ENCODE results near the gene FILIP1L.

FILIP1L gene

GRCh38 chr3:99903869-99904268 is 210.4 kb downstream of the FILIP1L start:
- H3K27ac ChIP-seq, result no peak overlapping the region
- TF ChIP-seq, protein P1, sequence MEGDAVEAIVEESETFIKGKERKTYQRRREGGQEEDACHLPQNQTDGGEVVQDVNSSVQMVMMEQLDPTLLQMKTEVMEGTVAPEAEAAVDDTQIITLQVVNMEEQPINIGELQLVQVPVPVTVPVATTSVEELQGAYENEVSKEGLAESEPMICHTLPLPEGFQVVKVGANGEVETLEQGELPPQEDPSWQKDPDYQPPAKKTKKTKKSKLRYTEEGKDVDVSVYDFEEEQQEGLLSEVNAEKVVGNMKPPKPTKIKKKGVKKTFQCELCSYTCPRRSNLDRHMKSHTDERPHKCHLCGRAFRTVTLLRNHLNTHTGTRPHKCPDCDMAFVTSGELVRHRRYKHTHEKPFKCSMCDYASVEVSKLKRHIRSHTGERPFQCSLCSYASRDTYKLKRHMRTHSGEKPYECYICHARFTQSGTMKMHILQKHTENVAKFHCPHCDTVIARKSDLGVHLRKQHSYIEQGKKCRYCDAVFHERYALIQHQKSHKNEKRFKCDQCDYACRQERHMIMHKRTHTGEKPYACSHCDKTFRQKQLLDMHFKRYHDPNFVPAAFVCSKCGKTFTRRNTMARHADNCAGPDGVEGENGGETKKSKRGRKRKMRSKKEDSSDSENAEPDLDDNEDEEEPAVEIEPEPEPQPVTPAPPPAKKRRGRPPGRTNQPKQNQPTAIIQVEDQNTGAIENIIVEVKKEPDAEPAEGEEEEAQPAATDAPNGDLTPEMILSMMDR (IDR thresholded peaks at IDR 0.05; ENCODE audit: low read depth, low read length, missing control alignments), result no peak
- in situ Hi-C loops (cut with HindIII; ENCODE audit: low pct_ligation_motif_present, low sequenced_read_pairs), result no loop called here
- DNase-seq, result no peak
- H3K36me3 ChIP-seq (replicated peaks), result no peaks in the 10 kb centered on the region
- H3K27me3 ChIP-seq (replicated peaks), result no peaks in the 10 kb centered on the region
- no peak overlapping the region for H3K4me3 ChIP-seq (ENCODE audit: low read depth, low read length)

DNA sequence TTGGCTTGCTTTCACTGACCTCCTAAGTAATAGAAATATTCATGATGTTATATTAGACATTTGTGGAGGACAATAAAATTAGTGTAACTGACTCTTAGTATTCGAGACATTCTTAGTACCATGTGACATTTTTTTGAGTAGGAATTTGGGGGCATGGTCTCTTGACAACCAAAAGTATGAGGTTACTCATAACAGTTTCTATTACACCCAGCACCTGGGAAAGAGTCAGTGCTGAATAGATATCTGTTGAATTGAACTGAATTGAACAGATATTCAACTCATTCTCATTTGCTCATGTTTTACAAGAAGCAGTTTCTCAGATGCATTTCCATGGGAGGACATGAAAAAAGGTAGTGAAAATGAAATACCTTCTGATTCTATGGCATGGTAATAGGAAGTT is 212.2 kb downstream of the FILIP1L start:
- peak; percentile 29 for DNase-seq
- Histone ChIP-seq H3K36me3 (replicated peaks) (no peaks in the 10 kb centered on the region), H3K27ac (peak overlapping the region; percentile 77), H3K4me3 (ENCODE audit: low read depth, low read length) (no peak overlapping the region), H3K27me3 (replicated peaks) (no peaks in the 10 kb centered on the region)
- in situ Hi-C loops (cut with HindIII; ENCODE audit: low pct_ligation_motif_present, low sequenced_read_pairs), result no loop called here
- TF ChIP-seq, protein P1 (IDR thresholded peaks at IDR 0.05; ENCODE audit: low read depth, low read length, missing control alignments), result no peak

GRCh38 chr3:99901200-99901926 is 212.9 kb downstream of the FILIP1L start:
- in situ Hi-C loops (cut with HindIII; ENCODE audit: low pct_ligation_motif_present, low sequenced_read_pairs), result no loop called here
- peak overlapping the region; percentile 77 for H3K27ac ChIP-seq

DNA sequence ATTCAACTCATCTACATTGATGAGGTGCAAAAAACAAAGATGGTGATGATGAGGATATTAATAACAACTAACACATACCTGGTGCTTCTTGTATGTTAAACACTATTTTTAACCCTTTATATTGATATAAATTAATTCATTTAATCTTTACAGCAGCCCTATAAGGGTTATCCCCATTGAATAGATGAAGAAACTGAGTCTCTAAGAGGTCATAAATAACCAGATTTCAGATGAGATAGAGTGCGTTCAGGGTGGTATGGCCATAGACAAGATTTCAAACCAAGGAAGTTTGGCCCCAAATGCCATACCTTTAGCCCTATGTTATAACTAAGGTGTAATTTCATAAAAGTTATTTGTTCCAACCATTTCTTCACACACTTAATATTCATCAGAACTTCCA is 214.1 kb downstream of the FILIP1L start:
- H3K4me3 ChIP-seq (ENCODE audit: low read depth, low read length), result no peak overlapping the region
- TF ChIP-seq, protein P1 (IDR thresholded peaks at IDR 0.05; ENCODE audit: low read depth, low read length, missing control alignments), result no peak
- H3K27me3 ChIP-seq (replicated peaks), result no peaks in the 10 kb centered on the region
- no peaks in the 10 kb centered on the region for H3K36me3 ChIP-seq (replicated peaks)
- in situ Hi-C loops (cut with HindIII; ENCODE audit: low pct_ligation_motif_present, low sequenced_read_pairs), result no loop called here
- no peak overlapping the region for H3K27ac ChIP-seq
- no peak for DNase-seq

More at GRCh38 chr3:99901200-99901926, 212.9 kb downstream of the FILIP1L start:
- no peak overlapping the region for H3K4me3 ChIP-seq (ENCODE audit: low read depth, low read length)
- DNase-seq, result peak; percentile 58
- TF ChIP-seq, protein P1 (IDR thresholded peaks at IDR 0.05; ENCODE audit: low read depth, low read length, missing control alignments), result no peak
- no peaks in the 10 kb centered on the region for H3K36me3 ChIP-seq (replicated peaks)
- H3K27me3 ChIP-seq (replicated peaks), result no peaks in the 10 kb centered on the region

- Histone ChIP-seq H3K36me3 (replicated peaks) (no peaks in the 10 kb centered on the region), H3K4me3 (ENCODE audit: low read depth, low read length) (no peak overlapping the region), H3K27me3 (replicated peaks) (no peaks in the 10 kb centered on the region), H3K27ac (no peak overlapping the region)
- in situ Hi-C loops (cut with HindIII; ENCODE audit: low pct_ligation_motif_present, low sequenced_read_pairs), result no loop called here
- TF ChIP-seq, protein P1 (IDR thresholded peaks at IDR 0.05; ENCODE audit: low read depth, low read length, missing control alignments), result no peak
- no peak for DNase-seq
These were observed 214.7 kb downstream of the FILIP1L start for GRCh38 chr3:99899603-99900002.

- no peaks in the 10 kb centered on the region for H3K36me3 ChIP-seq (replicated peaks)
- TF ChIP-seq, protein P1 (IDR thresholded peaks at IDR 0.05; ENCODE audit: low read depth, low read length, missing control alignments), result no peak
- H3K4me3 ChIP-seq (ENCODE audit: low read depth, low read length), result no peak overlapping the region
- no peaks in the 10 kb centered on the region for H3K27me3 ChIP-seq (replicated peaks)
- in situ Hi-C loops (cut with HindIII; ENCODE audit: low pct_ligation_motif_present, low sequenced_read_pairs), result no loop called here
- H3K27ac ChIP-seq, result peak overlapping the region; percentile 74
- no peak for DNase-seq
These were observed 217.8 kb downstream of the FILIP1L start for GRCh38 chr3:99896482-99896881.
